C4-2B (cell line): ENCODE results near the gene CD58.

Experiments
- ZFX ChIP-seq: fragments of 450-650 bp; IDR thresholded peaks from 2 replicates; pipeline ENCODE4 v1.6.1; 2017
- TF ChIP-seq, protein P1 (sequence below): fragments of 450-650 bp; conservative IDR thresholded peaks from 2 replicates; pipeline ENCODE4 v1.5.1; 2017; ENCODE audit warnings: mild to moderate bottlenecking

DNA sequence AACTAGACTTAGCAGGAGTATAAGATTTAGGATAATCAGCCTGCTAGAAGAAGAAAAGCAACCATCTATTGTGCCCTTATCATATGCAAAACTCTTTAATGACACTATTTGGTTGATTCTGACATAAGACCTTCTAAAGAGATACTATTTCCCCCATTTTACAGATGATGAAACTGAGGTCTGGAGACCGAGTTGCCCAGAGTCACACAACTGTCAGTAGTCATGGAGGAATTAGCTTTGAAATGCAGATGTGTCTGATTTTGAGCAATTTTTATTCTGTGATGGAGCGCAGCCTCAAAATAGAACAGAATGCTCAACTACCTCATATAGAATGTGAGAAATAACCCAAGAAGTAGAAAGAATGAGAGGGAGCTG lies 69.0 kb downstream of the CD58 start:
- TF ChIP-seq, protein P1, sequence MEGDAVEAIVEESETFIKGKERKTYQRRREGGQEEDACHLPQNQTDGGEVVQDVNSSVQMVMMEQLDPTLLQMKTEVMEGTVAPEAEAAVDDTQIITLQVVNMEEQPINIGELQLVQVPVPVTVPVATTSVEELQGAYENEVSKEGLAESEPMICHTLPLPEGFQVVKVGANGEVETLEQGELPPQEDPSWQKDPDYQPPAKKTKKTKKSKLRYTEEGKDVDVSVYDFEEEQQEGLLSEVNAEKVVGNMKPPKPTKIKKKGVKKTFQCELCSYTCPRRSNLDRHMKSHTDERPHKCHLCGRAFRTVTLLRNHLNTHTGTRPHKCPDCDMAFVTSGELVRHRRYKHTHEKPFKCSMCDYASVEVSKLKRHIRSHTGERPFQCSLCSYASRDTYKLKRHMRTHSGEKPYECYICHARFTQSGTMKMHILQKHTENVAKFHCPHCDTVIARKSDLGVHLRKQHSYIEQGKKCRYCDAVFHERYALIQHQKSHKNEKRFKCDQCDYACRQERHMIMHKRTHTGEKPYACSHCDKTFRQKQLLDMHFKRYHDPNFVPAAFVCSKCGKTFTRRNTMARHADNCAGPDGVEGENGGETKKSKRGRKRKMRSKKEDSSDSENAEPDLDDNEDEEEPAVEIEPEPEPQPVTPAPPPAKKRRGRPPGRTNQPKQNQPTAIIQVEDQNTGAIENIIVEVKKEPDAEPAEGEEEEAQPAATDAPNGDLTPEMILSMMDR: no peak
- TF ChIP-seq ZFX: no peak
